HG03342 (cell line): ENCODE data around the gene ITGB2.
A peak's percentile ranks its signal among the peaks of the same experiment; 100 is the strongest.
"Not testable (repeated sequence)": the region's sequence is repeated elsewhere in the genome, so short reads cannot be mapped to it uniquely, and the experiment has no call there.

ENCODE experiments used
- ATAC-seq: cut with Tn5 transposase; IDR thresholded peaks from one replicate; pipeline ENCODE4 v1.9.1; 2021; ENCODE audit warnings: mild to moderate bottlenecking, moderate library complexity; ENCODE audit not compliant: unreplicated experiment

Gene ITGB2

GRCh38 chr21:44942566-44942965 is 21.9 kb upstream of the ITGB2 start:
- ATAC-seq = no peak

GRCh38 chr21:44941567-44941966 is 20.9 kb upstream of the ITGB2 start:
- ATAC-seq = no peak

- peak; percentile 25 for ATAC-seq
Measured at GRCh38 chr21:44940116-44940631, 19.5 kb upstream of the ITGB2 start.

- ATAC-seq = peak; percentile 72
Measured at GRCh38 chr21:44939532-44940115, 18.9 kb upstream of the ITGB2 start, which contains the start of gene SLX9. TSS of gene SLX9 (plus strand) at chr21:44940029. CDS start at chr21:44940058, 29 bp downstream.

- no peak for ATAC-seq
Measured at GRCh38 chr21:44938772-44939531, 18.3 kb upstream of the ITGB2 start.

GRCh38 chr21:44935533-44935927 is 14.8 kb upstream of the ITGB2 start:
- no peak for ATAC-seq

- no peak for ATAC-seq
Measured at GRCh38 chr21:44934797-44935532, 14.3 kb upstream of the ITGB2 start.

GRCh38 chr21:44934276-44934675 is 13.6 kb upstream of the ITGB2 start:
- no peak for ATAC-seq

GRCh38 chr21:44933918-44934260 is 13.2 kb upstream of the ITGB2 start:
- no peak for ATAC-seq

DNA sequence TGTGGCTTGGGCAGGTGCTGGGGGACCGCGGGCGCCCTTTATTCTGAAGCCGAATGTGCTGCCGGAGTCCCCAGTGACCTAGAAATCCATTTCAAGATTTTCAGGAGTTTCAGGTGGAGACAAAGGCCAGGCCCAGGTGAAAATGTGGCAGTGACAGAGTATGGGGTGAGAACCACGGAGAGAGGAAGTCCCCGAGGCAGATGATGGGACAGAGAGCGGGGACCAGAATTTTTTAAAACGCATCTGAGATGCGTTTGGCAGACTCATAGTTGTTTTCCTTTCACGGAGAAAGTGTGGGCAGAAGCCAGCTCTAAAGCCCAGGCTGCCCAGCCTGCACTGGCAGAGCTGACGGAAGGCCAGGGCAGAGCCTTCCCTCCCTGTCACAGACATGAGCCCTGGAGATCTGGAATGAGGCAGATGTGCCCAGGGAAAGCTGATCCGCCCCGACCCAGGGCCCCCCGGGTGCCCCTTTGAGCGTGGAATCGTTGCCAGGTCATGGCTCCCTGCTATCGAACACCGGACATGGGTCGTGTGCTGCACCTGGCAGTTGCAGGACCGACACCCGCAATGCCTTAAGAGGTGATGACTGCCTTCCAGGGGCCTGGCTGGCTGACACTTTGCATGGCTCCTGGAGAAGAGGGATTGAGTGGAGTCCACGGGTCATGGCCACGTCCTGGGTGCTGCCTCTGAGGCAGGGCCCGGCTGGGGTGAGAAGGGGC is 12.7 kb upstream of the ITGB2 start:
- no peak for ATAC-seq

GRCh38 chr21:44932408-44933181 is 11.9 kb upstream of the ITGB2 start:
- no peak for ATAC-seq

GRCh38 chr21:44931501-44932407 is 11.1 kb upstream of the ITGB2 start:
- no peak for ATAC-seq

GRCh38 chr21:44931137-44931500 is 10.4 kb upstream of the ITGB2 start:
- ATAC-seq = no peak

DNA sequence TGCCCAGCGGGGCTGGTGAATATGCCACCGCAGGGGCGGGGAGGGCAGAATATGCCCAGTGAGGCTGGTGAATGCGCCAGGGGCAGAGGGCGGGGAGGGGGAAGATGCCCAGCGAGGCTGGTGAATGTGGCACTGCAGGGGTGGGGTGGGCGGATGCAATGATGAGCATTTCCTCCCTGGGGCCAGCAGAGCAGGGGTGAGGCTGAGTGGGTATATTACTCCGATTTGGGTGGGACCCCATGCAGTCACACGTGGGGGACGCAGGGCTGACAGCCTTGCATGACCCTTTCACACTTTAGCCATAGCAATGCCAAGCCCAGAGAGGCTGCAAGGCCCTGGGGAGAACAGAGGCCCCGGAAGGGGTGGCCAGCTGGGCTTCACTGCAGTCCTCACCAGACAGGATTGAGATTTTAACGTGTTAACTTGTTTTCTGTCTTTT is 9.9 kb upstream of the ITGB2 start:
- no peak for ATAC-seq

- no peak for ATAC-seq
Measured at GRCh38 chr21:44929799-44930542, 9.3 kb upstream of the ITGB2 start.

GRCh38 chr21:44929242-44929798 is 8.6 kb upstream of the ITGB2 start:
- no peak for ATAC-seq

GRCh38 chr21:44928500-44929241 is 8.0 kb upstream of the ITGB2 start:
- ATAC-seq = not testable (repeated sequence)
